ENCODE measurements around the gene RFXAP.

DNA sequence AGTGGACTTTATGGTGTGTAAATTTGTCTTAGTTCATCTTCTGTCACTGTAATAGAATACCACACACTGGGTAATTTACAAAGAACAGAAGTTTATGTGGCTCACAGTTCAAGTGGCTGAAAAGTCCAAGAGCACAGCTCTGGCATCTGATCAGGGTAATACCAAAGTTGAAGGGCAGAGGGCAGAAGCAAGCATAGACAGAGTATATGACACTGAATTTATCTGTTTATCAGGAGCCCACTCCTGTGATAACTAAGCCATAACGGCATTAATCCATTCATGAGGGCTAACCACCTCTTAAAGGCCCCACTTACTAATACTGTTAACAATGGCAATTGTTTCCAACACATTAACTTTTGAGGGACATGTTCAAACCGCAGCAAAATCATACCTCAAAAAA is 4.0 kb upstream of the RFXAP start:
- TF ChIP-seq RXRA (IDR thresholded peaks at IDR 0.05) (no peak), FOXA1 (IDR thresholded peaks at IDR 0.05) (no peak), TAF1 (conservative IDR thresholded peaks at IDR 0.05) (no peak), RAD21 (IDR thresholded peaks at IDR 0.05) (no peak), GABPA (IDR thresholded peaks at IDR 0.05 in 1 of 2, conservative IDR thresholded peaks at IDR 0.05 in 1 of 2) (no peak), YY1 (IDR thresholded peaks at IDR 0.05) (no peak)
- TF ChIP-seq, protein P1, sequence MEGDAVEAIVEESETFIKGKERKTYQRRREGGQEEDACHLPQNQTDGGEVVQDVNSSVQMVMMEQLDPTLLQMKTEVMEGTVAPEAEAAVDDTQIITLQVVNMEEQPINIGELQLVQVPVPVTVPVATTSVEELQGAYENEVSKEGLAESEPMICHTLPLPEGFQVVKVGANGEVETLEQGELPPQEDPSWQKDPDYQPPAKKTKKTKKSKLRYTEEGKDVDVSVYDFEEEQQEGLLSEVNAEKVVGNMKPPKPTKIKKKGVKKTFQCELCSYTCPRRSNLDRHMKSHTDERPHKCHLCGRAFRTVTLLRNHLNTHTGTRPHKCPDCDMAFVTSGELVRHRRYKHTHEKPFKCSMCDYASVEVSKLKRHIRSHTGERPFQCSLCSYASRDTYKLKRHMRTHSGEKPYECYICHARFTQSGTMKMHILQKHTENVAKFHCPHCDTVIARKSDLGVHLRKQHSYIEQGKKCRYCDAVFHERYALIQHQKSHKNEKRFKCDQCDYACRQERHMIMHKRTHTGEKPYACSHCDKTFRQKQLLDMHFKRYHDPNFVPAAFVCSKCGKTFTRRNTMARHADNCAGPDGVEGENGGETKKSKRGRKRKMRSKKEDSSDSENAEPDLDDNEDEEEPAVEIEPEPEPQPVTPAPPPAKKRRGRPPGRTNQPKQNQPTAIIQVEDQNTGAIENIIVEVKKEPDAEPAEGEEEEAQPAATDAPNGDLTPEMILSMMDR (IDR thresholded peaks at IDR 0.05; ENCODE audit: low read depth, low read length, missing input control) = peak; percentile 22
- TF ChIP-seq, protein P2, sequence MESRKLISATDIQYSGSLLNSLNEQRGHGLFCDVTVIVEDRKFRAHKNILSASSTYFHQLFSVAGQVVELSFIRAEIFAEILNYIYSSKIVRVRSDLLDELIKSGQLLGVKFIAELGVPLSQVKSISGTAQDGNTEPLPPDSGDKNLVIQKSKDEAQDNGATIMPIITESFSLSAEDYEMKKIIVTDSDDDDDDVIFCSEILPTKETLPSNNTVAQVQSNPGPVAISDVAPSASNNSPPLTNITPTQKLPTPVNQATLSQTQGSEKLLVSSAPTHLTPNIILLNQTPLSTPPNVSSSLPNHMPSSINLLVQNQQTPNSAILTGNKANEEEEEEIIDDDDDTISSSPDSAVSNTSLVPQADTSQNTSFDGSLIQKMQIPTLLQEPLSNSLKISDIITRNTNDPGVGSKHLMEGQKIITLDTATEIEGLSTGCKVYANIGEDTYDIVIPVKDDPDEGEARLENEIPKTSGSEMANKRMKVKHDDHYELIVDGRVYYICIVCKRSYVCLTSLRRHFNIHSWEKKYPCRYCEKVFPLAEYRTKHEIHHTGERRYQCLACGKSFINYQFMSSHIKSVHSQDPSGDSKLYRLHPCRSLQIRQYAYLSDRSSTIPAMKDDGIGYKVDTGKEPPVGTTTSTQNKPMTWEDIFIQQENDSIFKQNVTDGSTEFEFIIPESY (IDR thresholded peaks at IDR 0.05) = no peak

Measured in liver (tissue), 3 donors.